ENCODE measurements around the gene PCDHB13. TPM values are rescaled to one million over a fixed set of nuclear protein-coding genes. Genes with fewer than 3 reads are reported as not detected.
"Not testable (repeated sequence)": the region's sequence is repeated elsewhere in the genome, so short reads cannot be mapped to it uniquely, and the experiment has no call there.

Gene PCDHB13
- 0.05 TPM for polyA plus RNA-seq

GRCh38 chr5:141213656-141214339, at the start of gene PCDHB13:
Gene PCDHB13, plus strand, starts transcription at chr5:141213919. Its CDS starts 205 bp downstream, at chr5:141214124.
- Mint-ChIP-seq H3K27ac (peak within 1 kb of the TSS in 2 of 3 donors; percentile 27 to 33), H3K9me3 (peaks cover 10 to 27% (median 18%) of the 10 kb centered on the region in 3 donors), H3K4me3 (peak within 1 kb of the TSS in 2 of 4 donors; percentile 22 to 44)
- H3K36me3 Mint-ChIP-seq, H3K4me1 Mint-ChIP-seq, H3K27me3 Mint-ChIP-seq: not testable (repeated sequence)

GRCh38 chr5:141172381-141173204, 41.1 kb upstream of the PCDHB13 start, which contains the start of gene PCDHB7:
Gene PCDHB7, plus strand, starts transcription at chr5:141172644. Its CDS starts 192 bp downstream, at chr5:141172836.
- peaks cover 2% of the 10 kb centered on the region for H3K36me3 Mint-ChIP-seq
- no peak within 1 kb of the TSS for H3K4me3 Mint-ChIP-seq
- peaks cover 0 to 2% (median 0%) of the 10 kb centered on the region in 3 donors for H3K4me1 Mint-ChIP-seq
- H3K27me3 Mint-ChIP-seq = peaks cover 14% of the 10 kb centered on the region
- no peak within 1 kb of the TSS for H3K27ac Mint-ChIP-seq
- peaks cover 2 to 11% (median 4%) of the 10 kb centered on the region in 3 donors for H3K9me3 Mint-ChIP-seq

- not testable (repeated sequence) for H3K9me3 Mint-ChIP-seq, H3K36me3 Mint-ChIP-seq, H3K4me1 Mint-ChIP-seq, H3K27me3 Mint-ChIP-seq, H3K4me3 Mint-ChIP-seq, H3K27ac Mint-ChIP-seq
Observed at GRCh38 chr5:141174291-141175104, 39.2 kb upstream of the PCDHB13 start.

- H3K36me3 Mint-ChIP-seq = no peaks in the 10 kb centered on the region
- peaks cover 0 to 4% (median 2%) of the 10 kb centered on the region in 3 donors for H3K9me3 Mint-ChIP-seq
Observed at GRCh38 chr5:141175933-141176332, 37.8 kb upstream of the PCDHB13 start.

GRCh38 chr5:141177577-141178191, 36.0 kb upstream of the PCDHB13 start, which contains the start of gene PCDHB8:
Gene PCDHB8, plus strand, starts transcription at chr5:141177790. Its CDS starts 245 bp downstream, at chr5:141178035.
- H3K27me3 Mint-ChIP-seq = peaks cover 17% of the 10 kb centered on the region
- H3K4me1 Mint-ChIP-seq, H3K27ac Mint-ChIP-seq, H3K4me3 Mint-ChIP-seq, H3K9me3 Mint-ChIP-seq, H3K36me3 Mint-ChIP-seq: not testable (repeated sequence)

More at GRCh38 chr5:141175933-141176332, 37.8 kb upstream of the PCDHB13 start:
- Mint-ChIP-seq H3K4me3 (no peak overlapping the region), H3K27me3 (peaks cover 8% of the 10 kb centered on the region), H3K4me1 (peaks cover 0 to 2% (median 0%) of the 10 kb centered on the region in 3 donors), H3K27ac (no peak overlapping the region)

- not testable (repeated sequence) for H3K4me1 Mint-ChIP-seq, H3K27ac Mint-ChIP-seq, H3K4me3 Mint-ChIP-seq, H3K36me3 Mint-ChIP-seq
- peaks cover 17% of the 10 kb centered on the region for H3K27me3 Mint-ChIP-seq
- peaks cover 1 to 14% (median 12%) of the 10 kb centered on the region in 3 donors for H3K9me3 Mint-ChIP-seq
Observed at GRCh38 chr5:141179371-141179770, 34.3 kb upstream of the PCDHB13 start.

- not testable (repeated sequence) for H3K36me3 Mint-ChIP-seq, H3K4me1 Mint-ChIP-seq, H3K27ac Mint-ChIP-seq, H3K4me3 Mint-ChIP-seq
- Mint-ChIP-seq H3K27me3 (peaks cover 20% of the 10 kb centered on the region), H3K9me3 (peaks cover 3 to 14% (median 12%) of the 10 kb centered on the region in 3 donors)
Observed at GRCh38 chr5:141179876-141180275, 33.8 kb upstream of the PCDHB13 start.

GRCh38 chr5:141180313-141180712, 33.4 kb upstream of the PCDHB13 start:
- no peaks in the 10 kb centered on the region for H3K36me3 Mint-ChIP-seq
- H3K9me3 Mint-ChIP-seq = peaks cover 5 to 14% (median 12%) of the 10 kb centered on the region in 3 donors
- H3K27ac Mint-ChIP-seq = no peak overlapping the region
- no peak overlapping the region for H3K4me3 Mint-ChIP-seq
- no peaks in the 10 kb centered on the region for H3K4me1 Mint-ChIP-seq
- peaks cover 17% of the 10 kb centered on the region for H3K27me3 Mint-ChIP-seq

GRCh38 chr5:141182248-141182647, 31.5 kb upstream of the PCDHB13 start, which contains the start of gene PCDHB16:
Gene PCDHB16, plus strand, starts transcription at chr5:141182387. Its CDS starts 173 bp downstream, at chr5:141182560.
- no peaks in the 10 kb centered on the region for H3K36me3 Mint-ChIP-seq
- peaks cover 9 to 15% (median 14%) of the 10 kb centered on the region in 3 donors for H3K9me3 Mint-ChIP-seq
- peaks cover 21% of the 10 kb centered on the region for H3K27me3 Mint-ChIP-seq
- H3K27ac Mint-ChIP-seq = peak within 1 kb of the TSS in 2 of 3 donors; percentile 39
- no peak within 1 kb of the TSS for H3K4me3 Mint-ChIP-seq
- peaks cover 0 to 4% (median 3%) of the 10 kb centered on the region in 3 donors for H3K4me1 Mint-ChIP-seq

- Mint-ChIP-seq H3K4me3 (peak overlapping the region in 1 of 4 donors; percentile 22), H3K9me3 (peaks cover 11 to 18% (median 17%) of the 10 kb centered on the region in 3 donors), H3K27me3 (peaks cover 27% of the 10 kb centered on the region)
- not testable (repeated sequence) for H3K4me1 Mint-ChIP-seq, H3K36me3 Mint-ChIP-seq, H3K27ac Mint-ChIP-seq
Observed at GRCh38 chr5:141184117-141184855, 29.4 kb upstream of the PCDHB13 start.

GRCh38 chr5:141186897-141187512, 26.7 kb upstream of the PCDHB13 start, which contains the start of gene PCDHB9:
Gene PCDHB9, plus strand, starts transcription at chr5:141187161. Its CDS starts 158 bp downstream, at chr5:141187319.
- H3K36me3 Mint-ChIP-seq = no peaks in the 10 kb centered on the region
- peak within 1 kb of the TSS; percentile 30 to 75 (median 52) for H3K4me3 Mint-ChIP-seq
- no peak within 1 kb of the TSS for H3K27ac Mint-ChIP-seq
- H3K9me3 Mint-ChIP-seq = peaks cover 19 to 26% (median 19%) of the 10 kb centered on the region in 3 donors
- H3K4me1 Mint-ChIP-seq = peaks cover 0 to 4% (median 3%) of the 10 kb centered on the region in 3 donors
- peaks cover 25% of the 10 kb centered on the region for H3K27me3 Mint-ChIP-seq

- not testable (repeated sequence) for H3K27ac Mint-ChIP-seq, H3K36me3 Mint-ChIP-seq, H3K4me3 Mint-ChIP-seq, H3K4me1 Mint-ChIP-seq
- Mint-ChIP-seq H3K27me3 (peaks cover 22% of the 10 kb centered on the region), H3K9me3 (peaks cover 9 to 20% (median 20%) of the 10 kb centered on the region in 3 donors)
Observed at GRCh38 chr5:141188682-141189081, 25.0 kb upstream of the PCDHB13 start.

GRCh38 chr5:141189131-141189530, 24.6 kb upstream of the PCDHB13 start:
- H3K4me1 Mint-ChIP-seq, H3K27ac Mint-ChIP-seq, H3K36me3 Mint-ChIP-seq, H3K4me3 Mint-ChIP-seq: not testable (repeated sequence)
- Mint-ChIP-seq H3K9me3 (peaks cover 9 to 20% (median 20%) of the 10 kb centered on the region in 3 donors), H3K27me3 (peaks cover 22% of the 10 kb centered on the region)
